Measurements from ENCODE around the gene CEP41. TPM values are rescaled to one million over a fixed set of nuclear protein-coding genes. Genes with fewer than 3 reads are reported as not detected.

Gene CEP41
- polyA plus RNA-seq, 1 donor (not counting 4 experiments of a cell fraction or from before 2014, with no cell fraction given), result 13.4 TPM

GRCh38 chr7:130436253-130436652 is 4.6 kb downstream of the CEP41 start:
- H3K27me3 ChIP-seq (ENCODE audit: control insufficient read depth, extremely low read depth, insufficient read depth, low read length), result no peaks in the 10 kb centered on the region
- H3K9ac ChIP-seq (ENCODE audit: control insufficient read depth, extremely low read depth, insufficient read depth, low read length), result no peak overlapping the region
- H3K4me2 ChIP-seq (ENCODE audit: control insufficient read depth, extremely low read depth, insufficient read depth, low read depth, low read length), result no peak overlapping the region
- dilution Hi-C loops (cut with MboI; ENCODE audit: extremely low pct_ligation_motif_present, low sequenced_read_pairs), result no loop called here
- no peaks in the 10 kb centered on the region for H3K9me3 ChIP-seq (ENCODE audit: control insufficient read depth, low read depth, low read length)
- no peaks in the 10 kb centered on the region for H3K9me1 ChIP-seq (ENCODE audit: control insufficient read depth, extremely low read depth, insufficient read depth, low read length)
- FAIRE-seq, result no peak
- H4K20me1 ChIP-seq (ENCODE audit: control insufficient read depth, extremely low read depth, insufficient read depth, low read length), result no peaks in the 10 kb centered on the region
- no peak overlapping the region for H3K27ac ChIP-seq (ENCODE audit: control insufficient read depth, insufficient read depth, low read length)
- no peak overlapping the region for H2AFZ ChIP-seq (ENCODE audit: control insufficient read depth, low read length)
- TF ChIP-seq CTCF (optimal IDR thresholded peaks at IDR 0.05 in 1 of 3, IDR thresholded peaks at IDR 0.05 in 1 of 3, conservative IDR thresholded peaks at IDR 0.05 in 1 of 3; ENCODE audit: extremely low read depth in 1 of 3, insufficient read depth in 2 of 3, low read length in 3 of 3), result no peak
- no peak for TF ChIP-seq EZH2 (IDR thresholded peaks at IDR 0.05; ENCODE audit: low read length)
- no peaks in the 10 kb centered on the region for H3K36me3 ChIP-seq (ENCODE audit: control insufficient read depth in 2 of 2, extremely low read depth in 1 of 2, insufficient read depth in 2 of 2, low read length in 2 of 2)
- H3K4me1 ChIP-seq (ENCODE audit: control insufficient read depth, extremely low read depth, insufficient read depth, low read length), result peaks cover 27% of the 10 kb centered on the region
- H3K79me2 ChIP-seq (ENCODE audit: control insufficient read depth, insufficient read depth, low read length), result no peaks in the 10 kb centered on the region
- no peak overlapping the region for H3K4me3 ChIP-seq (ENCODE audit: control insufficient read depth in 2 of 3, extremely low read depth in 1 of 3, insufficient read depth in 2 of 3, low read depth in 1 of 3, low read length in 3 of 3)
- no peak for DNase-seq (ENCODE audit: low read depth, low spot score)

GRCh38 chr7:130435311-130435854 is 5.4 kb downstream of the CEP41 start:
- H3K9ac ChIP-seq (ENCODE audit: control insufficient read depth, extremely low read depth, insufficient read depth, low read length), result no peak overlapping the region
- FAIRE-seq, result no peak
- dilution Hi-C loops (cut with MboI; ENCODE audit: extremely low pct_ligation_motif_present, low sequenced_read_pairs), result no loop called here

More at GRCh38 chr7:130435311-130435854, 5.4 kb downstream of the CEP41 start:
- Histone ChIP-seq H3K27me3 (ENCODE audit: control insufficient read depth, extremely low read depth, insufficient read depth, low read length) (no peaks in the 10 kb centered on the region), H3K4me1 (ENCODE audit: control insufficient read depth, extremely low read depth, insufficient read depth, low read length) (peaks cover 24% of the 10 kb centered on the region), H3K36me3 (ENCODE audit: control insufficient read depth in 2 of 2, extremely low read depth in 1 of 2, insufficient read depth in 2 of 2, low read length in 2 of 2) (no peaks in the 10 kb centered on the region), H3K9me1 (ENCODE audit: control insufficient read depth, extremely low read depth, insufficient read depth, low read length) (no peaks in the 10 kb centered on the region), H3K79me2 (ENCODE audit: control insufficient read depth, insufficient read depth, low read length) (no peaks in the 10 kb centered on the region), H3K4me2 (ENCODE audit: control insufficient read depth, extremely low read depth, insufficient read depth, low read depth, low read length) (no peak overlapping the region), H3K9me3 (ENCODE audit: control insufficient read depth, low read depth, low read length) (no peaks in the 10 kb centered on the region), H4K20me1 (ENCODE audit: control insufficient read depth, extremely low read depth, insufficient read depth, low read length) (no peaks in the 10 kb centered on the region), H3K27ac (ENCODE audit: control insufficient read depth, insufficient read depth, low read length) (no peak overlapping the region), H2AFZ (ENCODE audit: control insufficient read depth, low read length) (no peak overlapping the region), H3K4me3 (ENCODE audit: control insufficient read depth in 2 of 3, extremely low read depth in 1 of 3, insufficient read depth in 2 of 3, low read depth in 1 of 3, low read length in 3 of 3) (no peak overlapping the region)
- DNase-seq (ENCODE audit: low read depth, low spot score), result no peak
- TF ChIP-seq CTCF (optimal IDR thresholded peaks at IDR 0.05 in 1 of 3, IDR thresholded peaks at IDR 0.05 in 1 of 3, conservative IDR thresholded peaks at IDR 0.05 in 1 of 3; ENCODE audit: extremely low read depth in 1 of 3, insufficient read depth in 2 of 3, low read length in 3 of 3) (no peak), EZH2 (IDR thresholded peaks at IDR 0.05; ENCODE audit: low read length) (no peak)
